ENCODE measurements around the gene STARD5.

GRCh38 chr15:81293728-81294515 is 30.0 kb downstream of the STARD5 start:
- TF ChIP-seq CTCF (IDR thresholded peaks at IDR 0.05; ENCODE audit: control extremely low read depth in 1 of 3, insufficient read depth in 1 of 3, low read depth in 1 of 3, low read length in 3 of 3) (no peak), ASH2L (IDR thresholded peaks at IDR 0.05; ENCODE audit: low read length) (no peak), CHD2 (IDR thresholded peaks at IDR 0.05; ENCODE audit: low read length) (no peak), KDM1A (IDR thresholded peaks at IDR 0.05; ENCODE audit: borderline replicate concordance, low read length) (no peak), SP1 (IDR thresholded peaks at IDR 0.05; ENCODE audit: low read depth, low read length) (no peak), POLR2A (IDR thresholded peaks at IDR 0.05; ENCODE audit: control extremely low read depth in 1 of 2, low read depth in 2 of 2, low read length in 2 of 2) (no peak)

All from H1 (cell line).